HG03103 (cell line): ENCODE results near the gene TMEM50B.
"Not testable (repeated sequence)": the region's sequence is repeated elsewhere in the genome, so short reads cannot be mapped to it uniquely, and the experiment has no call there.

Experiments used
- ATAC-seq: cut with Tn5 transposase; IDR thresholded peaks from one replicate; pipeline ENCODE4 v1.9.1; 2021; ENCODE audit warnings: low read depth; ENCODE audit not compliant: unreplicated experiment

The TMEM50B gene

GRCh38 chr21:33478935-33479678 lies 667 bp downstream of the TMEM50B start:
- no peak for ATAC-seq

GRCh38 chr21:33478182-33478581 lies 1.6 kb downstream of the TMEM50B start:
- ATAC-seq, result no peak

- ATAC-seq, result no peak
These were observed 2.7 kb downstream of the TMEM50B start for GRCh38 chr21:33477066-33477465.

- ATAC-seq, result no peak
These were observed 6.4 kb downstream of the TMEM50B start for GRCh38 chr21:33473344-33473743.

GRCh38 chr21:33470701-33471100 lies 9.1 kb downstream of the TMEM50B start:
- ATAC-seq, result no peak

- ATAC-seq, result not testable (repeated sequence)
These were observed 10.6 kb downstream of the TMEM50B start for GRCh38 chr21:33469183-33469582.

- ATAC-seq, result no peak
These were observed 18.1 kb downstream of the TMEM50B start for GRCh38 chr21:33461538-33462250.

- ATAC-seq, result no peak
These were observed 20.9 kb downstream of the TMEM50B start for GRCh38 chr21:33458861-33459260.

GRCh38 chr21:33455686-33456446 lies 23.9 kb downstream of the TMEM50B start:
- ATAC-seq, result no peak

- no peak for ATAC-seq
These were observed 27.4 kb downstream of the TMEM50B start for GRCh38 chr21:33452362-33452761.

GRCh38 chr21:33451634-33452071 lies 28.1 kb downstream of the TMEM50B start:
- ATAC-seq, result no peak

- no peak for ATAC-seq
These were observed 30.2 kb downstream of the TMEM50B start for GRCh38 chr21:33449616-33450015.

- not testable (repeated sequence) for ATAC-seq
These were observed 33.2 kb downstream of the TMEM50B start for GRCh38 chr21:33446620-33447019.

- ATAC-seq, result no peak
These were observed 35.3 kb downstream of the TMEM50B start for GRCh38 chr21:33444499-33444898.

GRCh38 chr21:33443194-33443593 lies 36.6 kb downstream of the TMEM50B start:
- ATAC-seq, result no peak

- ATAC-seq, result peak; percentile 64
These were observed 38.0 kb downstream of the TMEM50B start for GRCh38 chr21:33441489-33442477.

- ATAC-seq, result no peak
These were observed 42.6 kb downstream of the TMEM50B start for GRCh38 chr21:33437140-33437539.

- ATAC-seq, result peak; percentile 88
These were observed 44.9 kb downstream of the TMEM50B start for GRCh38 chr21:33434770-33435360.

- ATAC-seq, result no peak
These were observed 46.2 kb downstream of the TMEM50B start for GRCh38 chr21:33433425-33434114.
